AG09319 (cell line): ENCODE measurements around the gene SDF2L1.
"Not testable (repeated sequence)": the region's sequence is repeated elsewhere in the genome, so short reads cannot be mapped to it uniquely, and the experiment has no call there.

ENCODE experiments used
- DNase-seq: peaks from one replicate; pipeline ENCODE4 v3.0.0-alpha.2; 2010; ENCODE audit warnings: low read depth; ENCODE audit errors: extremely low read depth
- TF ChIP-seq, protein P1 (sequence below): IDR thresholded peaks from 2 replicates; pipeline ENCODE4 v1.5.1; 2011; ENCODE audit warnings: low read depth, mild to moderate bottlenecking, inconsistent platforms, low read length, moderate library complexity

The SDF2L1 gene

GRCh38 chr22:21674638-21675245 is 32.6 kb downstream of the SDF2L1 start:
- DNase-seq = no peak
- TF ChIP-seq, protein P1, sequence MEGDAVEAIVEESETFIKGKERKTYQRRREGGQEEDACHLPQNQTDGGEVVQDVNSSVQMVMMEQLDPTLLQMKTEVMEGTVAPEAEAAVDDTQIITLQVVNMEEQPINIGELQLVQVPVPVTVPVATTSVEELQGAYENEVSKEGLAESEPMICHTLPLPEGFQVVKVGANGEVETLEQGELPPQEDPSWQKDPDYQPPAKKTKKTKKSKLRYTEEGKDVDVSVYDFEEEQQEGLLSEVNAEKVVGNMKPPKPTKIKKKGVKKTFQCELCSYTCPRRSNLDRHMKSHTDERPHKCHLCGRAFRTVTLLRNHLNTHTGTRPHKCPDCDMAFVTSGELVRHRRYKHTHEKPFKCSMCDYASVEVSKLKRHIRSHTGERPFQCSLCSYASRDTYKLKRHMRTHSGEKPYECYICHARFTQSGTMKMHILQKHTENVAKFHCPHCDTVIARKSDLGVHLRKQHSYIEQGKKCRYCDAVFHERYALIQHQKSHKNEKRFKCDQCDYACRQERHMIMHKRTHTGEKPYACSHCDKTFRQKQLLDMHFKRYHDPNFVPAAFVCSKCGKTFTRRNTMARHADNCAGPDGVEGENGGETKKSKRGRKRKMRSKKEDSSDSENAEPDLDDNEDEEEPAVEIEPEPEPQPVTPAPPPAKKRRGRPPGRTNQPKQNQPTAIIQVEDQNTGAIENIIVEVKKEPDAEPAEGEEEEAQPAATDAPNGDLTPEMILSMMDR = no peak

DNA sequence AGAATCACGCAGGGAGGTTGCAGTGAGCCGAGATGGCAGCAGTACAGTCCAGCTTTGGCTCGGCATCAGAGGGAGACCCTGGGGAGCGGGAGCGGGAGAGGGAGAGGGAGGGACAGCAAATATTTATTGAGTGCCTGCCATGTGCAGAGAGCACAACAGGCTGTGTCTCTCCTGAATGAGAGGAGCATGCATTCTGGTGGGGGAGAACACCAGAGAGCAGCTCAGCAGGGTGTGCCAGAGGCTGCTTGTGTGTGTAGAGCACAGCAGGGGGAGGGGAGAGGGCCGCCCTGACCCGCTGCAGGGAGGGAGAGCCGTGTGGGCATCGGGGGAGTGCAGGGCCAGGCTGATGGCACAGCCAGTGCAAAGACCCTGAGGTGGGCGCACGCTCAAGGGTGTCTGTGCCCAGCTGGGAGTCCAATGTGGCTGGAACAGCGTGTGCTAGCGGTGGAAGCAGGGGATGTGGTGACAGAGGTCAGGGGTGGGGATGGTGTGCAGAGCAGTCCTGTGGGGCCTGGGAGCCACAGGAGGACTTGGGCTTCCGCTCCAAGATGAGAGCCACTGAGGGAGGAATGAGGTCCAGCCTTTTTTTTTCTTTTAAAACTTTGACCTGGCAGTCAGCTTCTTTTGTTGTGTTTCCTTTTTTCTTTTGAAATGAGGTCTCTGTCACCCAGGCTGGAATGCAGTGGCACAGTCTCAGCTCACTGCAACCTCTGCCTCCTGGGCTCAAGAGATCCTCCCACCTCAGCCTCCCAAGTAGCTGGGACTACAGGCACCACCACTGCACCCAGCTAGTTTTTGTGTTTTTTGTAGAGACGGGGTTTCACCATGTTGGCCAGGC is 35.7 kb downstream of the SDF2L1 start:
- TF ChIP-seq, protein P1 = no peak

GRCh38 chr22:21678842-21679241 is 36.7 kb downstream of the SDF2L1 start:
- DNase-seq = not testable (repeated sequence)

More for the DNA sequence above, 35.7 kb downstream of the SDF2L1 start:
- DNase-seq = no peak

DNA sequence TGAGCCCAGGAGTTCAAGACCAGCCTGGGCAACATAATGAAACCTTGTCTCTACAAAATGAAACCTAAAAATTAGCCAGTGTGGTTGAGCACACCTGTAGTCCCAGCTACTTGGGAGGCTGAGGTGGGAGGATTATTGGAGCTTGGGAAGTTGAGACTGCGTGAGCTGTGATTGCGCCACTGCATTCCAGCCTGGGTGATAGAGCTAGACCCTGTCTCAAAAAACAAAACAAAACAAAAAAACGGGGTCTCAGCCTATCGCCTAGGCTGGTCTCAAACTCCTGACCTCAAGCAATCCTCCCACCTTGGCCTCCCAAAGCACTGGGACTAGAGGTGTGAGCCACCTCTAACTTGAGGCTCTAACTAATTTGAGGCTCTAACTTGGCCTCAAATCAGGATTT is 37.3 kb downstream of the SDF2L1 start:
- TF ChIP-seq, protein P1 = no peak
- DNase-seq = no peak

DNA sequence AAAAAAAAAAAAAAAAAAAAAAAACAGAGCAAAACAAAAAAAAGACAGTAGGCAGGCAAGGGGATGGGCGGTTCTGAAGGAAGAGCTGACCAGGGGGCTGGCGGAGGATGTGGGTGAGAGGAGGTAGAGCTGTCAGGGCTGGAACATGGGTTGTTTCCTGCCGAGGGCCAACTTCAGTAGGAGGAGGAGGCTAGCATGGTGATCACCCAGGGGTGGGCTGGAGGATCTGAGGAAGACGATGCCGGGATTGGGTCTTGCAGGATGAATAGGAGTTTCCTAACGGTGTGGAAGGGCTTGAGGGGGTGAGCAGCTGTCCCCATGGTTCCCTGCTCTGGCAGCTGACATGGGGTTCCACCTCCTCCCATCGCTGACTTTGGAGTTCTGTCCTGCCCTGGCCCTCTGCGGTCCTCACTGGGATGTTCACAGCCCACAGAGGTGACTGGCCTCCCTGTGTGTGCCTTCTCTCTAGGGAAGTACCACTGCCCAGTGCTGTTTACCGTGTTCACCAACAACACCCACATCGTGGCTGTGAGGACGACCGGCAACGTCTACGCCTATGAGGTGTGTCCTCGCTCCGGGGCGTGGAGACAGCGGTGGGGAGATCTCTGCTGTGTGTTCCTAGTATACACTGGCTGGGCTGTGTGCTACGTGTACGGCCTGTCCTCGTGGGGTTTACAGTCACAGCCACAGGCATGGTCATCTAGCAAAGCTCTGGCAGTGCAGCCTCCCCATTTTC is 38.9 kb downstream of the SDF2L1 start:
- DNase-seq = no peak
- TF ChIP-seq, protein P1 = no peak

- TF ChIP-seq, protein P1 = no peak
- DNase-seq = no peak
Measured at GRCh38 chr22:21681566-21682370, 39.7 kb downstream of the SDF2L1 start.

DNA sequence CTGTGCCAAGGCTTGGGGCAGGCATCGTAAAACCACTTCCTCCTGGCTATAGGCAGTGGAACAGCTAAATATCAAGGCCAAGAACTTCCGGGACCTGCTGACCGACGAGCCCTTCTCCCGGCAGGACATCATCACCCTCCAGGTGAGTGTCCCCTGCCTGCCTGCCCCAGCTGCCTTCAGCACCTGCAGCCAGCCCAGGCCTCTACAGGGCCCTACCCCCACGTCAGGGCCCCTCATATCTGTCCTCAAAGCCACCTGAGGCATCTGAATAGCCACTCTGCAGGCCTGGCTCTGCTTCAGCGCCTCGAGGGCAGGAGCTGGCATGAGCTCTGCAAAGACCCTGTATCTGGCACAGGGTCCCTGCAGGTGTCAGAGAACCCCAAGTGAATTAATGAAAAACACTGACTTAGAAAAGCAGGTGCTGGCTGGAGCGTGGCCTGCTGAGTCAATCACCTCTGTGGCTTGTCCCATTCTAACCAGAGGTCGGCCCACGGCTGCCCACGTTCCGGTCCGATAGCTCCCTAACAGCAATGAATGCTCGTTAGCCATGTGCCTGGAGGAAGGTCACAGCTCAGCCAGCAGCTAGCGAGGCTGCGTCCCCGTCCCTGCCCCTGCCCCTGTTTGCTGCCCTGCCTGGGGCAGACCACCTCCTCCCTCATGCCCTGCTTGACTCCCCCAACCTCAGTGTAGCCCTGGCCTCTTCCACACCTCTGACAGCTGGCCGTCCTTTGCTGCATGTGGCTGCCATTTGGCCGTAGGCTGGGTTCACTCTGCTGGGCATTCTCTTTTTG is 40.5 kb downstream of the SDF2L1 start:
- TF ChIP-seq, protein P1 = no peak
- DNase-seq = no peak
